22Rv1 (cell line): ENCODE measurements around the gene HNF1B.
"Not testable (repeated sequence)": the region's sequence is repeated elsewhere in the genome, so short reads cannot be mapped to it uniquely, and the experiment has no call there.

Experiments used
- CTCF ChIP-seq: fragments of 450-650 bp; IDR thresholded peaks from 2 replicates; pipeline ENCODE4 v1.5.1; 2017; ENCODE audit warnings: mild to moderate bottlenecking
- ZFX ChIP-seq: fragments of 450-650 bp; IDR thresholded peaks from 2 replicates; pipeline ENCODE4 v1.6.1; 2017; ENCODE audit warnings: antibody characterized with exemption, borderline replicate concordance

- not testable (repeated sequence) for TF ChIP-seq CTCF, ZFX
These were observed 37.6 kb upstream of the HNF1B start for GRCh38 chr17:37782460-37782859.
